GM19372 (cell line): ENCODE measurements around the gene CST5.
"Not testable (repeated sequence)": the region's sequence is repeated elsewhere in the genome, so short reads cannot be mapped to it uniquely, and the experiment has no call there.

ENCODE experiments used
- ATAC-seq: cut with Tn5 transposase; IDR thresholded peaks from one replicate; pipeline ENCODE4 v1.9.1; 2021; ENCODE audit warnings: mild to moderate bottlenecking, low read depth, moderate library complexity; ENCODE audit not compliant: unreplicated experiment

The CST5 gene, protein sequence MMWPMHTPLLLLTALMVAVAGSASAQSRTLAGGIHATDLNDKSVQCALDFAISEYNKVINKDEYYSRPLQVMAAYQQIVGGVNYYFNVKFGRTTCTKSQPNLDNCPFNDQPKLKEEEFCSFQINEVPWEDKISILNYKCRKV

DNA sequence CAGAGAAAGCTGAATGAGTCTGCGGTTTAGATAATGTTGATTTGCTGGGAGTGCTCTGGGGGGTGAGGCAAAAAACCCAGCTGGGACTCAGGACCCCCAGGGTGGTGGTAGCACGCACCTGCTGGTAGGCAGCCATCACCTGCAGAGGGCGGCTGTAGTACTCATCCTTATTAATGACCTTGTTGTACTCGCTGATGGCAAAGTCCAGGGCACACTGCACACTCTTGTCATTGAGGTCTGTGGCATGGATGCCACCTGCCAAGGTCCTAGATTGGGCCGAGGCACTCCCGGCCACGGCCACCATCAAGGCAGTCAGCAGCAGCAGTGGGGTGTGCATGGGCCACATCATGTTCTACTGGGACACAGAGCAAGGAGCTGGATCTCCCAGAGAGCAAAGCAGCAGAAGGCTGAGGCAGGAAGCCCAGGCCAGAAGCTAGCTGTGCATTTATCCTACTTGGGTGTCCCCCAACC is at the start of gene CST5:
Gene CST5, minus strand, starts transcription at position 421 of the 471 bp plus-strand sequence. Its CDS starts 72 bp downstream, at position 349.
- ATAC-seq = no peak

DNA sequence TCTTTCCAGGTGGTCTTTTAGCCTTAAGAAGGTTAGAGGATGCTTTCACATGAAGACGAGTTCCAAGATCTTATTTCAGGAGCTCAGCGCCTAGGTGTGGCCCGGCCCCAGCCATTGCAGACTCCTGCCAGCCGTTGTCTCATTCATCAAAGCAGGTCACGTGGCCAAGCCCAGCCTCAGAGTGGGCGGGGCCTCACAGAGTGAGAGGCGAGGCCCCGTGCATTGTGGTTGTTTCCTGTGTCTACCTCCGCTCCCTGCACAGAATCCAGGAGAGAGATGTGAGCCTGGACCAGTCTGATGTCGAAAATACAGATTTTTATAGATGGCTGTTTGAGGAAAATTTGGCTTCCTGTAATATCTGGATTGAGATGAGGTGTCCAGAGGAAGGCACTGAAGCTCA is 49.2 kb upstream of the CST5 start:
- no peak for ATAC-seq

DNA sequence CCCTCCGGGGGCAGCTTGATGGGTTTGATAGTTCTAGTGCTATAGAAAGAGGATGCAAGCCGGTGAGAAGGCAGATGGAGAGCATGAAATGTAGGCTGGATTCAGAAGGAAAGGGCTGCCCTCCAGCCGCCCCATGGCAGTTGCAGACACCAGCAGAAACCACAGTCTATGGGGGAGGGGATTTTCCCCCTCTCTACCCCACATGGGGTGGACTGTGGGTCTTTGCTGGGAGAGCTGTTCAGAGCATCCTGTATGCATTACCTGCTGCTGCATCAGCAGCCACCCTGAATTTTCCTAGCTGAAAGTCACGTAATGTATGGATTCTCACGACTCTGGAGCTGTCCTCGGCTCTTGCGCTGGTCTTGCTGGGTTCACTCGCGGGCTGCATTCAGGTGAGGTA is 48.8 kb upstream of the CST5 start:
- no peak for ATAC-seq

DNA sequence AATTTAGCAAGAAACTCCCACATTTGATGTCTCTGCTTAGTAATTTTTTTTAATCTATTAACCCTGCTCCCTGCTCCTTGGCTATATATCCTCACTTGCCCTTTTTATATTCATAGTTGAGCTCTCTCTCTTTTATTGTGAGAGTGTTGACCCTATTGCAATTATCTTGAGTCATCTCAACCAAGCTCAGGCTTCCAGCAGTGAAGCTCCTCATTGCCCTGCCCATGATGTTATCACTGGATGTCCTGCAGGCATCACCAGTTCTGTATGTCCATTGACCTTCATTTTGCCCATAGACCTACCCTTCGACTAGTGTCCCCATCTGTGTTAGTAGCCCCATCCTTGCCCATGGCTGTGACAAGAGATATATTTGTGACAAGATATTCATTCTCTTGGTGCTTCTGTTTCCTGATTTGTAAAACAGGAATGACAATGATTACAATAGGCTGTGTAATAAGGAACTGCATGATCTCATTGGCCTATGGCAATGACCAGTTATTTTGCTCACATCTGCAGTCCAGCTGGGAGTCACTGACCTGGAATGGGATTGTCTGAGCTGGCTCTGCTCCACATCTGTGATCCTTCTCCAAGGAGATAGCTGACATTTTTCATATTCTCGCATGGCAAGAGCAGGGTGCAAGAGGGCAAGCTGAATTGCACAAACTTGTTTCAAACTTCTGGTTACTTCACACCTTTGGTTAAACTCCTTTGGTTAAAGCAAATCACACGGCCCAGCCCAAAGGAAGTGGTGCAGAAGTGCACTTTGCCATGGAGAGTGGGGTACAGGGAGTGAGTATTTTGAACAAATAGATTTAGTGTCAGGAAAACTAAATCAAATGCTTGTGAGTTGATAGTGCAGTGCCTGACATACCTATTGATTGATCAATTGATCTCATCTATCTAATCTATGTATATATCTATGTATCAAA is 47.7 kb upstream of the CST5 start:
- no peak for ATAC-seq

DNA sequence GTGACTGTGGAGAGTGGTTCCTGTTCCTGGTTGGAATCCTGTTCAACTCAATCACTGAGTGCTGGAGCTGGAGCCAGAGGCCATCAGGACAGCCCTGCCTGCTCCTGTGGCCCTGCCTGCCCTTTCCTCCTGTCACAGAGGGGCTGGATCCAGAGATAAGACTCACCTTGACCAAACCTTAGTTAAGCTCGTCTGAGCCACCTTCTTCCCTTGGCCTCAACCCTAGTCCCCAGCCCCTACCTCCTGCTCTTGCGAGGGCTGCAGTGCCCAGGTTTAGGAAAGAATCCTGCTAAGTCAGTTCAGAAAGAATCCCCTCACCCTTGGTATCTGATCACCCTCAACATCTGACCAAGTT is 47.0 kb upstream of the CST5 start:
- ATAC-seq = no peak

DNA sequence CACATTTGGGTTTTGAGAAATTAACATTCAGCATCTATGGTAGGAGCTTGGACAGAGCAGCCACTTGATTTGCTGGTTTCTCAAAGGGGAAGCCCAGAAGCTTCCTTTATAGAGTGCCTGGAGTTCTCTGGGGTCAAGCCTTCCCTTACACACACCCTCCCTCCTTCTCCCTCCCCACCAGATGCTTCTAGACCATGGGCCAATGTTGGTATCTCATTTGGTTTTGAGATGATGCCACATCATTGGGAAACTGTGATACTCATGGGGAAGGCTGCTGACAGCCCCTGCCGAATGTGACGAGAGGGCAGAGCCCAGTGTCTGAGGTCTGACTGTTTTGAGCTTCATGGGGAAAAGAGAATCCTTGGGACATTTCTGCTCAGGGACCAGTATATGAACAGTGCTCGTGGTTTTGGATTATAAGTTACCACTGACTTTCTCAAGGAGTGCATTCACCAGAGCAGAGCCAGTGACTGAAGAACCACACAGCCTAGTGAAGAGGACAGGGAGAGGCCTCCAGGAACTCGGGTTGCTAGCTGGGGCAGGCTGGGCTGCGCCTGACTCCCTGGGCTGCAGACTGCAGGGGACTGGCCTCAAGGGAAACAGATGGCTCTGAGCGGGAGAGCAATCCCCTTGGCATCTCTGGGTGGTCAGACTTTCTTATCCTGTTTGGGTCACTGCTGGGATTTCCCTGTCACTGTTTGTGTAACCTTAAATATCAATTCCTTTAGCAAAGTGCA is 46.4 kb upstream of the CST5 start:
- ATAC-seq = no peak

DNA sequence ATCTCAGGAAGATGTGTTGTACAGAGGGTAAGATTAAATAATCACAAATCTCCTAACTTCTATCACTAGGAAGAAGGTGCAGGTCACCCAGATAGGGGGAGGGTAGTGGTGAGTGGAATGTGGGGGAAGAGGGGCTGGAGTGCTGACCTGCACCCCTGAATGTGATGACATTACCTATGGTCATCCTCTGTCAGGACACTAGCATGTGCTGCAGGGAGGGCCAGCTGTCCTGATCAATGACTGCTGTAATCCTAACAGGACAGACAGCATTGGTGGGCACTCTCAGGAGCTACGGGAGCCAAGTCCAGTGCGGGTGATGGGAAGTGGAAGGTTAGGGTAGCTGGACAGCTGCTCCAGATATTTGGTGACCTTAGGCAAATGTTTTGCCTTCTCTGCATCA is 45.2 kb upstream of the CST5 start:
- no peak for ATAC-seq

DNA sequence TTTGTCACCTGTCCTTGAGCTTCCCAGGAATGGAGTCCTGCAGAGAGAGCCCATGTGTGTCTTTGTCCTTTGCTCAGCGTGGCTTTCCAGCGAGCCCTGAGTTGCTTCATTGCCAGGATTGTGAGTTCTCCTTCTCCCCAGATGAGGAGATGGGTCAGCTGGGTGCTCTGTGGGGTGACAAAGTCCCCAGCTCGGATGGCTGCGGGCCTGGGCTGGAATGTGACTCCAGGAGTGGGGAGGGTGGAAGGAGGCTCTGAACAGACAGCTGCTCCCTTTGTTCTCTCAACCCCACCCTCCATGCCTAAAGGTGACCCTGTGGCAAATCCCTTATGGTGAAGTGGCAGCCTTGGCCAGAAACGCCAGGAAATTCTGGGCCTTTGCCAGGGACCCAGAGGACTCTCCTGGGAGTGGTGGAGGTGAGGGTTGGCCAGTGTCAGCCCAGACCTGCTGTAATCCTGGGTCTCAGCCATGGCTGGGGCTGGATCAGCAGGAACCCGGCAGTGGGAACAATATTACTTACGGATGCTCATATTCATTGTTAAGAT is 44.4 kb upstream of the CST5 start:
- ATAC-seq = no peak

DNA sequence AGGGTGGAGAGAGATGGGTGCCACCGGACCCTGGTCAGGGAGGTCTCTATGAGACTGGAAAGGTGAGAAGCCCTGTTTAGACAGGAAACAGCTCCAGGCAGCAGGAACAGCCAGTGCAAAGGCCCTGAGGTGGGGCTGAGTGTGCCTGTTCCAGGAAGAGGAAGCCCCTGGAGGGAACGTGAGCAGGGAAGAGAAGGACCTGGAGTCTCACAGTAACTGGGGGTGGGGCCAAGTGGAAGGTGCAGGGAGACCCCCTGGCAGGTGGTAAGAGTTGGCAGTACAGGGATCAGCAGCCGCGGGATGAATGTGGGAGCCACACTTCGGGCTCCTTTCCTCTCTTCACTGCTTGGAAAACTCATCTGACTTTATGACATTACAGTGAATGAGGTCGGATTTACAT is 43.8 kb upstream of the CST5 start:
- ATAC-seq = no peak

DNA sequence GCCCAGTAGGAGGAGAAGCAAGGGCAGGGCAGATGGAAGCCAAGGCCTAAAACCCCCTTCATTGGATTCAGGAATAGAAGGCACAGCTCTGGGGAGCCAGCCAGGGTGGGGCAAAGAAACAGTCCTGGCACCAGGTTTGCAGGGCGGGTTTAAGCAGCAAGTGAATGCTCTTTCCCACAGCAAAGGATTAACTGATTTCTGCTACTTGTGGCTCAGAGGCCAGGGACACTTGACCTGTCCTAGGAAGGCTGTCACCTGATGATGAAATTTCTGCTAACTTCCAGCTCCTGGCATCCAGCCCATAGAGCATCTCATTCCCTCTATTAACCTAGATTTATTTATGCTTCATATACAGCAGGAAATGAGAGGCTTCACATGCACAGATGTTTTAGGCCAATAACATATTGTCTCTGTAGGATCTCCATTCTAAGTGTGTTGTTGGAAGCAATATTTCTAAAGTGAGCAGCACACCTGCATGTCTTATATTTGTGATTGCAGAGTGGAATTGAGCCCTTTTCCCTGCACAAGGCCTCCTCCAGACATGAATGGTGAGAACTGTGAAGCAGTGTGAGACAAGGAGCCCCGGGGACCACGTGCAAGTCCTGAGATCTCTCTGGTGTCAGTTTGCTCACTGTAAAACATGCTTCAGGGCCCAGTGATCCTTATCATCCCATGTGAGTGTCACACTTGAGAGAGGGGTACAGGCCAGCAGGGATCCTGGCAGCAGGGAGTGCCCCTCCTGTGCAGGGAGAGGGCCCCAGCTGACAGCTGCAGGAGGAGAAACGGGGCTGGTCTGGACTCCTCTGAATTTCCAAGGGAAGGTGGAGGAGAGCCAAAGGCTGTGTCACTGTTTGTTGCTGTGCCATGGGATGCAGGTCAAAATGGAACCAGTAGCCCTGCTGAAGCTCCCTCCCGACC is 41.1 kb upstream of the CST5 start:
- no peak for ATAC-seq

DNA sequence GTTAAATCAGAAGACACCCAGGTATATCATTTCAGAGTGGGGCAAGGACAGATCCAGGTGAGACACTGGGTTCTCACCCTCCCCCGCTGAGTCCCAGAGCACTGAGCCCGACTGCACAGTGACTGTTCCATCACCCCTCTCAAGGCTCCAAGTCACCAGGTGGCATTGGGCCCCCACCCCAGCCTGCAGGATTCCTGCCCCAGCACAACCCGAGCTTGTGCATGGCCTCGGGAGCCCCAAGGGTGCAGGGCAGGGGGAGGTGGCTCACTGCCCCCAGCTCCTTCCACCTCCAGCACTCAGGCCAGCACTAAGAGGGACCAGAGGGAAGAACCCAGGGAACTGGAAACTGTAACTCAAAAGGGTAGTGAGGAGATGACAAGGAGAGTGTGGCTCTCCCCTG is 39.3 kb upstream of the CST5 start:
- no peak for ATAC-seq

DNA sequence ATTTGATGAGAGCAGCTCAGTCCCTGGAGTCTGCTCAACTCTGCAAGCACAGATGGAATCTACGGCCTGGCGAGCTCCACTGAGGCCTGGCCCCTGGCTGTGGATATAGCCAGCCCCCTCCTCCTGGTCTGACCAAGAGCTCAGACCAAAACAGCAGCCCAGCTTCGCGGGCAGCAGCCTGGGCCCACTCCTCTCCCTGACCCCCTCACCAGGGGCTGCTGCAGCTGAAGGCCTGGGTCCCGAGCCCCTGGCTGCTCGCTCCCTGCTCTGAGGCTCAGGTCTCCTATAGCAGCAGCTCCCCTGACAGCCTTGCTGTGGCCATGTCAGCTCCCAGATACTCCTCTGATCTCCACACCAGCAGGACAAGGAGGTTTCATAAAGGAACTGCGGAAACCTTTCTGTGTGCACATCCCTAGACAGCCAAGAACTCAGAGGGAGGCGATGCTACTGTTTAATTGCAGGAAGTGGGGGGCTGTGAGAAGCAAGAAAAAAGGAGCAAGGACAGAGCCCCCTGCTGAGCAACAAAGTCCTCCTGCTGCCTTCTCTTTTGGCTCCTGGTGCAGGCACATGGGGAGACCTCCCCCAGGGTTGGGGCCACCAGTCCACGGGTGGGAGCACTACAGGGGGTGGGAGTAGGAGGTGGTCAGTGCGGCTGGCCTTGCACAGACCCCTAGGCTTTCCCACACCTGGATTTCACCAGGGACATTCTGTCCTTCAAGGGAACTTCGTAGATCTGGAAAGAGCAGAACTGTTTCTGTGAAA is 38.7 kb upstream of the CST5 start:
- ATAC-seq = no peak

DNA sequence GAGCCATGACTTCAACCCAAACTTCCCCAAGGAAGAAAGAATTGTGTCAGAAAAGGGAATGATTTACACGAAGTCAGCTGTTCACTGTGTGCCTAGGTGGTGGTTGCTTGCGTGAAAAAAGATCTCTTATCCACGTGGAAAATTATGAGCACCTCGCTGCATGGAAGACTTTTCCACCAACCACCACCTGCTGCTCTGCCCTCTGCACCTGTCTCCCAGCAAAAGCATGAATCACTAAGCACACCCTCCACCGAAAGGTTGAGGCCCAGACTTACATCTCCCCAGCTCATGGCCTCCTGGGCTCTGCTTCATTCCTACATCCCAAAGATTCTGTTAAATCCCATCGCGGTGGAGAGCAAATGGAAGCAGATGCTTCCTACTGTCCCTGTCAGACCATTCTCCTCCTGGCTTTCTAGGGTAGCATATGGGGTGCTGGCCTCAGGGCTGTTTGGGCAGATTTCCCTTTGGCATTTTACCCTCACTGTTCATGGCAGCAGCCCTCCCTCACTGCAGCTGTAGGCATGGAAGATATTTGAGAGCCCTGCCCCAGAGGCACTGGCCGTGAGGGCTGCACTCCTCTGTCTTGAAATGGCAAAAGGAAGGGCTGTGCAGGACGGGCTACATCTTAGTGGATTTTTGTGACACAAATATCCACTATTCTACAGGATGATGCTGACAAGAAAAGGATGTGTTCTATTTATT is 37.6 kb upstream of the CST5 start:
- ATAC-seq = no peak

DNA sequence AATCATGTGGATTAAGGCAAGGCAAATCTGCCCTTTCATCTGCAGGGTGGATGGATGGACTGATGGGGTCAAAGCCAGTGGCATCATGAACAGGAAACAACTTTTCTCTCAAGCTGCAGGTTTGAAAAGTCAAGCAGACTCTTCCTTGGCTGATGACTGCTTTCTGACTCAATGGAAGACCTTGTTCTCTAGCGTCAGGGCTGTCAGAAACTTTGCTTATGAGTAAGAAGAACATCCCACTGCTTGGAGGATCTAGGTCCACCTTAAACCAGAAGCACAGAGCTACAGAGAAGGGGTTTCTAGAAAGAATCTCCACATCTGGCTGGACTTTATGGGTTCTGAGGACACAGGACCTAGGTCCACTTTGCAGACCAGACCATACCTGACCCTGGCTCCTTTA is 36.3 kb upstream of the CST5 start:
- no peak for ATAC-seq

DNA sequence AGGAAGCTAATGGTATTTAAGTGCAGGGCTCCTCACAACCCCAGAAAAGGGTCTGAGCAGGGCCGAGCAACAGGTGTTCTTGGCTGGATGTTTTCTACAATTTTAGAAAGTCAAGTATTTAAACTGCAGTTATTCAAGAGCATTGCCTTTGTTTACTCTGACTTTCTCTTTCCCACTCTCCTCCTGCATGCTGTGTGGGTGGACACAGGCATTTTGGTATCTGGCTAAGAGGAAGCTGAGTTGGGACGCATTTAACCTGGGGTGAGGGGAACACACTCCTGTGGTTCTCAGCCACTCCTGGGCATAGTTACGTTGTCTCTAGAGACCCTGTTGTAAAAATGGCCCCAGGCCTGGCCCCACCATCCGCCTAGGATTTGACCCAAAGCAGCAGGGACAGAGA is 34.9 kb upstream of the CST5 start:
- ATAC-seq = not testable (repeated sequence)

DNA sequence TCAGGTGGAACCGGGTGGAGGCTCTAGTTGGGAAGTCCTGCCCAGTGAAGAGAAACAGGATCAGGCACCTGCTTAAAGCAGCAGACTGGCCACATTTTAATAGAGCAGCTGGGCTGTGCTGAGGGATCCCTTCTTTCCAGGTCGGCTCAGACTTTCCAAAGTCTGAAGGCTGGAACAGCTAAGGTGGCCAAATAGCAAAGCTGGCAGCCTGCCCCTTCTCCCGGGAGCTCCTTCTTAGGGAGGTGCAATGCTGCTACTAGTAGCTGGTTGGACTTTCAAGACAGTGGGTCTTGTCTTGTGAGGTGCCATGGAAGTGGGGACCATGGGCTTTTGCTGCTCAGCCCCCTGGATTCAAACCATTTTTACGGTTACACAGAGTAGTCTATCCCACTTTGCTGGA is 30.7 kb upstream of the CST5 start:
- no peak for ATAC-seq

DNA sequence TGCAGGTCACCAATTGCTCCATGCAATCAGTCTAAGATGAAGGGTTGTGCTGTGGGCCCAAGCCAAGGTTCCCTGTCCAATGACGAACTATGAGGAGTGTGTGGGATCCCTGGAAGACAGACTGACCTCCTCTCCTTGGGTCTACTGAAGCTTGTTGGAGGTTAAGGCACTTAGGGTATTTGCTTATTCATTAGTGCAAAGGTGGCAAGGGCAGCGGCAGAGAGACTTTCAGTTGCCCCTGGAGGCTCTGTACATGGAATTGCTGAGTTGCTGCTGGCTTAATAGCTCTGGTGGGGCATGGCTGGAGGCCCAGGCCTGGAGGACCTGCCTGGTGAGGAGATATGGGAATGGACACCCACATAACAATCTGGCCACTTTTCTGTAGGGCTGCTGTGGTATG is 29.8 kb upstream of the CST5 start:
- no peak for ATAC-seq

DNA sequence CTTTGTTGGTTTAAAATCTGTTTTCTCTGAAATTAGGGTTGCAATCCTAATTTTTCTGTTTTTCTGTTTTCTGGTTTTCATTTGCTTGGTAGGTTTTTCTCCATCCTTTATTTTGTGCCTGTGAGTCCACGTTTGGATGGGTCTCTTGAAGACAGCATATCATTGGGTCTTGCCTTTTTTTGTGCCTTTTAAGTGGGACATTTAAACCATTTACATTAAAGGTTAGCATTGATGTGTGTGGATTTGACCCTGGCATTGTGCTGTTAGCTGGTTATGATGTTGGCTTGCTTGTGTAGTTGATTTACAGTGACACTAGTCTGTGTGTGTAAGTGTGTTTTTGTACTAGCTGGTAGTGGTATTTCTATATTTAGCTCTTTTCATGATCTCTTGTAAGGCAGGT is 28.0 kb upstream of the CST5 start:
- no peak for ATAC-seq

DNA sequence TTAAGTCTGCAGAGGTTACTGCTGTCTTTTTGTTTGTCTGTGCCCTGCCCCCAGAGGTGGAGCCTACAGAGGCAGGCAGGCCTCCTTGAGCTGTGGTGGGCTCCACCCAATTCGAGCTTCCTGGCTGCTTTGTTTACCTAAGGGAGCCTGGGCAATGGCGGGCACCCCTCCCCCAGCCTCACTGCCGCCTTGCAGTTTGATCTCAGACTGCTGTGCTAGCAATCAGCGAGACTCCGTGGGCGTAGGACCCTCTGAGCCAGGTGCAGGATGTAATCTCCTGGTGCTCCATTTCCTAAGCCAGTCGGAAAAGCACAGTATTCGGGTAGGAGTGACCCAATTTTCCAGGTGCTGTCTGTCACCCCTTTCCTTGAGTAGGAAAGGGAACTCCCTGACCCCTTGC is 22.8 kb upstream of the CST5 start:
- not testable (repeated sequence) for ATAC-seq
